GM21737 (cell line): ENCODE measurements around the gene KRT7.

Experiments used
- ATAC-seq: cut with Tn5 transposase; IDR thresholded peaks from one replicate; pipeline ENCODE4 v1.9.1; 2021; ENCODE audit warnings: mild to moderate bottlenecking, moderate library complexity; ENCODE audit not compliant: unreplicated experiment

The KRT7 gene

GRCh38 chr12:52199294-52199919, 33.6 kb upstream of the KRT7 start:
- ATAC-seq: no peak

GRCh38 chr12:52200086-52200780, 32.8 kb upstream of the KRT7 start:
- ATAC-seq: no peak

- ATAC-seq: no peak
Measured at GRCh38 chr12:52200781-52201450, 32.1 kb upstream of the KRT7 start.

GRCh38 chr12:52201451-52201839, 31.6 kb upstream of the KRT7 start:
- ATAC-seq: no peak

- no peak for ATAC-seq
Measured at GRCh38 chr12:52202361-52203078, 30.5 kb upstream of the KRT7 start.

- ATAC-seq: no peak
Measured at GRCh38 chr12:52203079-52203921, 29.7 kb upstream of the KRT7 start.

GRCh38 chr12:52204095-52204930, 28.7 kb upstream of the KRT7 start:
- ATAC-seq: no peak

- ATAC-seq: no peak
Measured at GRCh38 chr12:52204931-52205505, 28.0 kb upstream of the KRT7 start.

- ATAC-seq: no peak
Measured at GRCh38 chr12:52205612-52206303, 27.3 kb upstream of the KRT7 start.

- ATAC-seq: no peak
Measured at GRCh38 chr12:52206304-52207040, 26.6 kb upstream of the KRT7 start.

GRCh38 chr12:52207106-52207505, 25.9 kb upstream of the KRT7 start:
- ATAC-seq: no peak

GRCh38 chr12:52207895-52208294, 25.1 kb upstream of the KRT7 start:
- no peak for ATAC-seq

GRCh38 chr12:52208424-52209165, 24.4 kb upstream of the KRT7 start:
- ATAC-seq: no peak

GRCh38 chr12:52209321-52209720, 23.7 kb upstream of the KRT7 start:
- ATAC-seq: no peak

- no peak for ATAC-seq
Measured at GRCh38 chr12:52210186-52210924, 22.7 kb upstream of the KRT7 start.

GRCh38 chr12:52210925-52211650, 22.0 kb upstream of the KRT7 start:
- ATAC-seq: no peak
